ENCODE measurements around the gene SLC26A2. TPM values are rescaled to one million over a fixed set of nuclear protein-coding genes. Genes with fewer than 3 reads are reported as not detected.

Gene SLC26A2
- total RNA-seq, 1 experiment from 2014 or later = 43.9 TPM

DNA sequence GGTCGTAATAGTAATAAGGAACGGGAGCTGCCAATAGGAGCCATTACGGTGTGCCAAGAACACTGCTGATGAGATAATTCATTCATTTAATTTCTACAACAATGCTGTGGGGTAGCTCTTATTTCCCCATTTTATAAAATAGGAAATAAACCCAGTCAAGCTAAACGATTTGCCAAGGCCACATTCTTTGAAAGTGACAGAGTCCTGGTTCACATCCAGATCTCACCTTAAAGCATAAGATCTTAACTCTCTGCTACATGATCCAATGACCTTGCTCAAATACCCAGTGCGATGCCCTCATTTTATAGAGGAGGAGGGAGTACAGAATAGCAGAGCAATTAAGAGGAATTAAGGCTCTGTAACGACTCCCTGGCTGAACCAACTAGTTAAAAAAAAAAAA, 21.0 kb upstream of the SLC26A2 start:
- no TSS peak for BruUV-seq (replicated peaks)
- POLR2A ChIA-PET = interaction anchor here (0.6 kb wide), 1 partner anchor 20 kb away, joined by 3 read pairs; no protein-coding TSS in a partner anchor
- CTCF ChIA-PET = interaction anchor here (0.6 to 1.1 kb wide), 2 partner anchors 21 to 545 kb away, joined by 3 to 8 read pairs; partner anchors contain the start of gene SLC26A2
- Mint-ChIP-seq H3K36me3 (ENCODE audit: insufficient read depth, unreplicated experiment) (peaks cover 13% of the 10 kb centered on the region), H3K27ac (ENCODE audit: unreplicated experiment) (peak overlapping the region; percentile 76), H3K4me1 (ENCODE audit: low read depth, unreplicated experiment) (peaks cover 62% of the 10 kb centered on the region), H3K4me3 (ENCODE audit: unreplicated experiment) (no peak overlapping the region), H3K9me3 (ENCODE audit: unreplicated experiment) (no peaks in the 10 kb centered on the region), H3K27me3 (ENCODE audit: insufficient read depth, unreplicated experiment) (no peaks in the 10 kb centered on the region)
- no peak for DNase-seq
- H3K9me3 ChIP-seq = no peaks in the 10 kb centered on the region
- TF ChIP-seq, protein P1, sequence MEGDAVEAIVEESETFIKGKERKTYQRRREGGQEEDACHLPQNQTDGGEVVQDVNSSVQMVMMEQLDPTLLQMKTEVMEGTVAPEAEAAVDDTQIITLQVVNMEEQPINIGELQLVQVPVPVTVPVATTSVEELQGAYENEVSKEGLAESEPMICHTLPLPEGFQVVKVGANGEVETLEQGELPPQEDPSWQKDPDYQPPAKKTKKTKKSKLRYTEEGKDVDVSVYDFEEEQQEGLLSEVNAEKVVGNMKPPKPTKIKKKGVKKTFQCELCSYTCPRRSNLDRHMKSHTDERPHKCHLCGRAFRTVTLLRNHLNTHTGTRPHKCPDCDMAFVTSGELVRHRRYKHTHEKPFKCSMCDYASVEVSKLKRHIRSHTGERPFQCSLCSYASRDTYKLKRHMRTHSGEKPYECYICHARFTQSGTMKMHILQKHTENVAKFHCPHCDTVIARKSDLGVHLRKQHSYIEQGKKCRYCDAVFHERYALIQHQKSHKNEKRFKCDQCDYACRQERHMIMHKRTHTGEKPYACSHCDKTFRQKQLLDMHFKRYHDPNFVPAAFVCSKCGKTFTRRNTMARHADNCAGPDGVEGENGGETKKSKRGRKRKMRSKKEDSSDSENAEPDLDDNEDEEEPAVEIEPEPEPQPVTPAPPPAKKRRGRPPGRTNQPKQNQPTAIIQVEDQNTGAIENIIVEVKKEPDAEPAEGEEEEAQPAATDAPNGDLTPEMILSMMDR (IDR thresholded peaks at IDR 0.05; ENCODE audit: insufficient read depth in 1 of 2, low read depth in 1 of 2, low read length in 1 of 2, severe bottlenecking in 1 of 2, unreplicated experiment in 1 of 2) = no peak
- no peaks in the 10 kb centered on the region for H3K27me3 ChIP-seq (replicated peaks; ENCODE audit: control insufficient read depth, insufficient read depth, low read length)
- intact Hi-C loops (cut with micrococcal nuclease; ENCODE audit: unreplicated experiment) = no loop called here
- H3K4me1 ChIP-seq = peaks cover 59% of the 10 kb centered on the region
- H3K4me3 ChIP-seq (ENCODE audit: low read depth, low read length) = no peak overlapping the region
- H3K36me3 ChIP-seq (ENCODE audit: control insufficient read depth, insufficient read depth, low read length) = no peaks in the 10 kb centered on the region

DNA sequence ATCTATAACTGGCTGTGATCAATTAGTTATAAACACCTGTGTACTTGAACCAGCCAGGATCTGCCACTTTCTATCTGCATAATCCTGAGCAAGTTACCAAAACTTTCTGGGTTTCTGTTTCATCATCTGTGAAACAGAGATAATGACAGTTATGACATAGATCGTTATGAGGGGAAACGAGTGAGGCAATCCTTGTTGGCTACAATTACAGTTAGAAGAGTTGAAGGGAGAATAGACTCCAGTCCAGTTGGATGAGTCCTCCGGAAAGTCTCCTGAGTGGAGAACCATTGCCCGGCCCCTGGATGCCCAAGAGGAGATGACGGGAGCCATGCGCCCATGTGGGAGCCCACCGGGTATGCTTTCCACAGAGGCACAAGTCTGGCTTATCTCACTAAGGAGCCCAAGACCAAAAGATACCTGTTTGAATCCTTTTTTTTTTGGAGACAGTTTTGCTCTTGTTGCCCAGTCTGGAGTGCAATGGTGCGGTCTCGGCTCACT, 20.4 kb upstream of the SLC26A2 start:
- H3K27me3 Mint-ChIP-seq (ENCODE audit: insufficient read depth, unreplicated experiment) = no peaks in the 10 kb centered on the region
- Histone ChIP-seq H3K4me3 (ENCODE audit: low read depth, low read length) (no peak overlapping the region), H3K36me3 (ENCODE audit: control insufficient read depth, insufficient read depth, low read length) (no peaks in the 10 kb centered on the region), H3K4me1 (peaks cover 65% of the 10 kb centered on the region), H3K9me3 (no peaks in the 10 kb centered on the region), H3K27me3 (replicated peaks; ENCODE audit: control insufficient read depth, insufficient read depth, low read length) (no peaks in the 10 kb centered on the region)
- ChIA-PET POLR2A (no interaction called here), CTCF (interaction anchor here (0.6 kb wide), 1 partner anchor 544 kb away, joined by 3 read pairs; no protein-coding TSS in a partner anchor)
- intact Hi-C loops (cut with micrococcal nuclease; ENCODE audit: unreplicated experiment) = no loop called here
- DNase-seq = no peak
- no peak overlapping the region for H3K4me3 Mint-ChIP-seq (ENCODE audit: unreplicated experiment)
- no TSS peak for BruUV-seq (replicated peaks)
- H3K27ac Mint-ChIP-seq (ENCODE audit: unreplicated experiment) = peak overlapping the region; percentile 76
- H3K9me3 Mint-ChIP-seq (ENCODE audit: unreplicated experiment) = no peaks in the 10 kb centered on the region
- peaks cover 13% of the 10 kb centered on the region for H3K36me3 Mint-ChIP-seq (ENCODE audit: insufficient read depth, unreplicated experiment)
- peaks cover 68% of the 10 kb centered on the region for H3K4me1 Mint-ChIP-seq (ENCODE audit: low read depth, unreplicated experiment)
- TF ChIP-seq, protein P1 (IDR thresholded peaks at IDR 0.05; ENCODE audit: insufficient read depth in 1 of 2, low read depth in 1 of 2, low read length in 1 of 2, severe bottlenecking in 1 of 2, unreplicated experiment in 1 of 2) = no peak

DNA sequence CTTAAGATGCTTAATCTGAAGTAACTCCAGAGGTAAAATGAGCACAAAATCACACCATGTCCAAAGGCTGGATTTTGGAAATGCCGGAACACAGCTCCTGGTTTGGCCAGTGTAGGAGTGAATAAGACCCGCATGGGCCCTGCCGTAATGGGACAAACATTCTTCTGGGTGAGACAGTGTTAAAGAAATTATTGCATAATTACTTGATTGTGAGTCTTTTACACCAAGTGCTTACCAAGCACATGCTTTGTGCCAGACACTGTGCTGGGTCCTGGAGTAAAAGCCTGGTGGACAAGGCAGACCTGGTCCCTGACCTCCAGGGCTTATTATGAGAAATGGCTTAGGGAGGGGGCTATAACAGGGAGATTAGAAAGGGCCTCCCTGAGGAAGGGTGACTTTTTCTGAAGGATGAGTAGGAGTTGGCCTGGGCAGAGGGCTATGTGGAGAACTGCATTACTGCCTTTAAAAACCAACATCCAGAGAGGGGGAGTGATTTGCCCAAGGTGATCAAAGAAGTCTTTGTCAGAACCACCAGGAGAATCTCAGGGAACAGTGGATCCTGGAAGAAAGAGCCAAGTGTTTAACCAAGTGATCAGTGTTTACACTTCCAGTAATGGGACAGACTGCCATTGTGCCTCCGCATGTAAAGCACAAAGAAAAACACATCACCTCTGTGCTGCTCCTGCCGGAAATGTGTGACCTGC, 19.5 kb upstream of the SLC26A2 start:
- H3K4me1 Mint-ChIP-seq (ENCODE audit: low read depth, unreplicated experiment) = peaks cover 68% of the 10 kb centered on the region
- Histone ChIP-seq H3K4me3 (ENCODE audit: low read depth, low read length) (no peak overlapping the region), H3K36me3 (ENCODE audit: control insufficient read depth, insufficient read depth, low read length) (no peaks in the 10 kb centered on the region), H3K4me1 (peaks cover 75% of the 10 kb centered on the region), H3K27me3 (replicated peaks; ENCODE audit: control insufficient read depth, insufficient read depth, low read length) (no peaks in the 10 kb centered on the region), H3K9me3 (no peaks in the 10 kb centered on the region)
- ChIA-PET CTCF (no interaction called here), POLR2A (no interaction called here)
- peak overlapping the region; percentile 8 for H3K4me3 Mint-ChIP-seq (ENCODE audit: unreplicated experiment)
- H3K27me3 Mint-ChIP-seq (ENCODE audit: insufficient read depth, unreplicated experiment) = no peaks in the 10 kb centered on the region
- H3K27ac Mint-ChIP-seq (ENCODE audit: unreplicated experiment) = peak overlapping the region; percentile 87
- intact Hi-C loops (cut with micrococcal nuclease; ENCODE audit: unreplicated experiment) = no loop called here
- H3K36me3 Mint-ChIP-seq (ENCODE audit: insufficient read depth, unreplicated experiment) = peaks cover 13% of the 10 kb centered on the region
- BruUV-seq (replicated peaks) = no TSS peak
- no peak for DNase-seq
- TF ChIP-seq, protein P1 (IDR thresholded peaks at IDR 0.05; ENCODE audit: insufficient read depth in 1 of 2, low read depth in 1 of 2, low read length in 1 of 2, severe bottlenecking in 1 of 2, unreplicated experiment in 1 of 2) = no peak
- H3K9me3 Mint-ChIP-seq (ENCODE audit: unreplicated experiment) = no peaks in the 10 kb centered on the region

Measured in Caco-2 (cell line).